Measurements from ENCODE around the gene DRC7.
"Not testable (repeated sequence)": the region's sequence is repeated elsewhere in the genome, so short reads cannot be mapped to it uniquely, and the experiment has no call there.

DRC7 gene

GRCh38 chr16:57735755-57736418 lies 41.3 kb downstream of the DRC7 start, which contains the start of gene KATNB1:
TSS of gene KATNB1 (plus strand) at chr16:57735770. CDS start at chr16:57737244, 1,474 bp downstream.
- peaks cover 6% of the 10 kb centered on the region for H3K9me3 Mint-ChIP-seq
- H3K36me3 Mint-ChIP-seq = peaks cover 18% of the 10 kb centered on the region
- peak within 1 kb of the TSS; percentile 93 for H3K27ac Mint-ChIP-seq
- ATAC-seq = peak; percentile 49
- peaks cover 40% of the 10 kb centered on the region for H3K4me1 Mint-ChIP-seq
- H3K4me3 Mint-ChIP-seq = peak within 1 kb of the TSS; percentile 92
- DNase-seq (ENCODE audit: low spot score in 2 of 2) = no peak

DNA sequence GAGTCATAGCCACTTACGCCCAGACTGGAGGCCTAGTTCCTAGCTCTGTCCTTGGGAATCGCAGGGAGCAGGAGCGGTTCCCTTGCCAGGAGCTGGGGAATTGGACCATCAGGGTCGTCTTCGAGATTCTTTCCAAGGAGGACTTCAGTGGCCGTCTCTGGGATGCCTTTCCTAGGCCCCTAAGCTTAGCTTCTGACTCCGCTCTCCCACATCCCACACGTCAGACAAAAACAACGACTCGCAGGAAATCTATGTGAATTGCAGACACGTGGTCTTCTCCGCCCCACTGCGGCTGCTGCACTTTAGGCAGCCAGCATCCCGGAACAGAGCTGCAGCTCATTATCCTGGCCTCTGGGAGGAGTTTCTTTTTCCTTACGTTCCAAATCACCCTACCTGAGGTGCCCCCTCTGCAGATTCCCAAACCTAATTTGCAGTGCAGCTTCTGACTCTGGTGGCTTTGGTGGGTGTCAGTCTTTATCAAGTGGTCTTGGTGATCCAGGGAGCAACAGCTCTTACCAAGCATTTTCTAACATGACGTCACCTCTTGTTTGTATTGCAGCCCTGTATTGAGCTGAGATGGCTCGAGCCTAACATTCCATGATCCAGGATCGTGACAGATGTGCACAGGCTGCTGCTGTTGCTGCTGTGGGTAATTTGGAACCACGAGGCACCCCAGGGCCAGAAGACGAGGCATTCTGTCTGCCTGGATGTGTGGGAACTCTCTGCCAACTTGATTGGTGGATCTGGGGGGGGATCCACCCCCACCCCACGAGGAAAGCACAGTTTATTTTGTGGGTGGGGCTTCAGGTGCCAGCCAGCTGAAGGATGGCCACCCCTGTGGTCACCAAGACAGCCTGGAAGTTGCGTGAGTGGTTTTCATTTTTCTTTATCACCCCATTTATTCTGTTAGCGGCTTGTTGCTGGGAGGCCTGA lies 42.1 kb downstream of the DRC7 start:
- Mint-ChIP-seq H3K27ac (peak overlapping the region; percentile 93), H3K4me1 (peaks cover 40% of the 10 kb centered on the region), H3K4me3 (peak overlapping the region; percentile 92), H3K36me3 (peaks cover 26% of the 10 kb centered on the region), H3K9me3 (peaks cover 6% of the 10 kb centered on the region)
- ATAC-seq (no peak), DNase-seq (ENCODE audit: low spot score in 2 of 2) (peak in 1 of 2 donors; percentile 62)

- Mint-ChIP-seq H3K4me3 (no peak overlapping the region), H3K4me1 (peaks cover 40% of the 10 kb centered on the region), H3K36me3 (peaks cover 40% of the 10 kb centered on the region), H3K27ac (no peak overlapping the region), H3K9me3 (no peaks in the 10 kb centered on the region)
- DNase-seq (ENCODE audit: low spot score in 2 of 2) (no peak), ATAC-seq (no peak)
These were observed 44.2 kb downstream of the DRC7 start for GRCh38 chr16:57738844-57739243.

GRCh38 chr16:57739756-57740422 lies 45.3 kb downstream of the DRC7 start:
- no peak for ATAC-seq
- peaks cover 40% of the 10 kb centered on the region for H3K36me3 Mint-ChIP-seq
- no peak for DNase-seq (ENCODE audit: low spot score in 2 of 2)
- H3K4me3 Mint-ChIP-seq = no peak overlapping the region
- H3K9me3 Mint-ChIP-seq = no peaks in the 10 kb centered on the region
- H3K27ac Mint-ChIP-seq = no peak overlapping the region
- H3K4me1 Mint-ChIP-seq = peaks cover 38% of the 10 kb centered on the region

DNA sequence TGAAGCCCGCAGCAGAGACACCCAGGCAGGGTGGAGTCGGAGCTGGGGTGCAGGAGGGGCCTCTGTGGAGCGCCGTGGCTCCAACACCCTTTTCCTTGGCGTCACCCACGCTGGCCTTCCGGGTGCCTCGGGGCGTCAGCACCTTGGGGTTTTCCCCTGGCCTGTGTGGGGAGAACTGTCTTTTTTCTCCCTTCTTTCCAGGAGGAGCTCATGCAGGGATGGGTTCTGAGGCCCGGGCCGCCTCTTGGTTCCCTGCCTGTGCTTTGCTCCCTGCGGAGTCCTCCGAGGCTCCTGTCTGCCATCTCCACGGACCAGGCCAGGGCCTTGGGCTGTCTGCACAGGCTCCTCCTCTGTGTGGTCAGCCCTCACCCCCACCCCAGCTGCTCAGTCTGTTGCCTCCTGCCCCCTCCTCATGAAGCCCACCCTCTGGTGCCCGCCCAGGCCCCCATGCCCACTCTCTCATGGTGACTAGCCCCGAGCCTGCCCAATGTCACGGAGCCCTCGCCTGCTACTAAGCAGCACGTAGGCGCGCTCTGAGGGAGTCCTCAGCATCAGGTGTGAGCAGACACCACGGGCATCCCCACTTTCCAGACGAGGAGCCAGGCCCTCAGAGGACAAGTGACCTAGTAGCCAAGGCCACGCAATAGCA lies 45.9 kb downstream of the DRC7 start:
- no peak for DNase-seq (ENCODE audit: low spot score in 2 of 2)

GRCh38 chr16:57741660-57742191 lies 47.1 kb downstream of the DRC7 start:
- H3K27ac Mint-ChIP-seq = no peak overlapping the region
- DNase-seq (ENCODE audit: low spot score in 2 of 2) (no peak), ATAC-seq (no peak)
- H3K4me3 Mint-ChIP-seq = no peak overlapping the region
- H3K36me3 Mint-ChIP-seq = peaks cover 28% of the 10 kb centered on the region
- no peaks in the 10 kb centered on the region for H3K9me3 Mint-ChIP-seq
- H3K4me1 Mint-ChIP-seq = peaks cover 20% of the 10 kb centered on the region

More for the DNA sequence above, 45.9 kb downstream of the DRC7 start:
- Mint-ChIP-seq H3K4me3 (no peak overlapping the region), H3K9me3 (no peaks in the 10 kb centered on the region), H3K27ac (no peak overlapping the region), H3K4me1 (peaks cover 32% of the 10 kb centered on the region), H3K36me3 (peaks cover 34% of the 10 kb centered on the region)
- no peak for ATAC-seq

- H3K9me3 Mint-ChIP-seq = no peaks in the 10 kb centered on the region
- peaks cover 12% of the 10 kb centered on the region for H3K4me1 Mint-ChIP-seq
- no peak overlapping the region for H3K27ac Mint-ChIP-seq
- H3K36me3 Mint-ChIP-seq = peaks cover 28% of the 10 kb centered on the region
- H3K4me3 Mint-ChIP-seq = no peak overlapping the region
- no peak for ATAC-seq
- DNase-seq (ENCODE audit: low spot score in 2 of 2) = no peak
These were observed 47.9 kb downstream of the DRC7 start for GRCh38 chr16:57742543-57742942.

DNA sequence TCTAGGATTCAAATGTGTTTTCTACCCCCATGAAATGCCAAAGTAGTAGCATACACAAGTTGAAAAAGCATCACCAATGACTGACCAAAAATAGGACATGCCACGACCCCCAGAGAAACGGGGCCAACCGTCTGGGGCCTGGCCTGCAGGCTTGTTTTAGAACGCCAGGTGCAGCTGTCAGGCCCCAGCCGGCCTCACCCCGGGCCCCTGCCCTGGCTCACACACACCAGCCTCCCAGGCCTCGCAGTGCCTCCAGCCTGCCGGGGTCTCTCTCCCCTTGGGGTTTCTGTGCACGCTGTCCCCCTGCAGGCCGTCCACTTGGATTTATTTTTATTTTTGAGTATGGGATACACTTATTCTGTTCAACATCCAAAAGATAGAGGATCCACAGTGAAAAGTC lies 48.9 kb downstream of the DRC7 start:
- H3K9me3 Mint-ChIP-seq = no peaks in the 10 kb centered on the region
- peaks cover 5% of the 10 kb centered on the region for H3K4me1 Mint-ChIP-seq
- no peak for DNase-seq (ENCODE audit: low spot score in 2 of 2)
- no peak for ATAC-seq
- H3K36me3 Mint-ChIP-seq = peaks cover 28% of the 10 kb centered on the region
- H3K4me3 Mint-ChIP-seq = no peak overlapping the region
- no peak overlapping the region for H3K27ac Mint-ChIP-seq

- DNase-seq (ENCODE audit: low spot score in 2 of 2) = no peak
- no peak overlapping the region for H3K27ac Mint-ChIP-seq
- no peaks in the 10 kb centered on the region for H3K9me3 Mint-ChIP-seq
- H3K4me1 Mint-ChIP-seq = peaks cover under 1% of the 10 kb centered on the region
- no peak overlapping the region for H3K4me3 Mint-ChIP-seq
- H3K36me3 Mint-ChIP-seq = peaks cover 28% of the 10 kb centered on the region
- ATAC-seq = no peak
These were observed 49.5 kb downstream of the DRC7 start for GRCh38 chr16:57743886-57744641.

DNA sequence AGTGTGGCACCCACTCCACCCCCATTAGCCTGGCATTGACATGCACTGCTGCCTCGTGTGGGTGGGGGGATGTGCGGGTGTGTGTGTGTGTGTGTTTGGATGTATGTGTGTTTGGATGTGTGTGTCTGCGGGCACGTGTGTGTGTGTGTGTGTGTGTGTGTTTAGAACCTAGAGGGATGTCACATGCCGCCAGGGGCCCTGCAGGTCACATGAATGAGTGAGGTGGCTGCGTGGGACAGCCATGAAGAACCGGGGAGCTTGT lies 50.0 kb downstream of the DRC7 start:
- H3K4me3 Mint-ChIP-seq = no peak overlapping the region
- peaks cover 28% of the 10 kb centered on the region for H3K36me3 Mint-ChIP-seq
- peaks cover under 1% of the 10 kb centered on the region for H3K4me1 Mint-ChIP-seq
- no peak overlapping the region for H3K27ac Mint-ChIP-seq
- no peaks in the 10 kb centered on the region for H3K9me3 Mint-ChIP-seq
- DNase-seq (ENCODE audit: low spot score in 2 of 2) = no peak
- no peak for ATAC-seq

GRCh38 chr16:57745768-57746167 lies 51.2 kb downstream of the DRC7 start:
- Mint-ChIP-seq H3K9me3 (no peaks in the 10 kb centered on the region), H3K4me1 (peaks cover 11% of the 10 kb centered on the region), H3K4me3 (no peak overlapping the region), H3K36me3 (peaks cover 32% of the 10 kb centered on the region), H3K27ac (peak overlapping the region; percentile 41)
- DNase-seq (ENCODE audit: low spot score in 2 of 2) (no peak), ATAC-seq (no peak)

DNA sequence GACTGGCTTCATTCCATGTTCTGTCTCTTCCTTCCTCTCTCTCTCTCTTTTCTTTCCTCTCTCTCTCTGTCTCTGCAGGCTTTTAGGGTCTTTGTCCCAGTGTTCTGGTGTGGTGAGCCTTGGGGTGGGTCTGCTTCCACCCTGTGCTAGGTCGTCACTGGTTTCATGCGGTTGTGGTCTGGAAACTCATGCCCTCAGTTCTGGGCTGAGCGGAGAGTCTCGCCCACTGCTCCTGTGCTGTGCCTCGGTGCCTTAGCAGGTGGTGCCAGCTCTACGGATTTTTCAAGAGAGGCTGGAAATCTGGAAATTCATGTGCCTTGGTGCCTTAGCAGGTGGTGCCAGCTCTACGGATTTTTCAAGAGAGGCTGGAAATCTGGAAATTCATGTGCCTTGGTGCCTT lies 51.7 kb downstream of the DRC7 start:
- not testable (repeated sequence) for H3K4me3 Mint-ChIP-seq; DNase-seq (ENCODE audit: low spot score in 2 of 2); H3K9me3 Mint-ChIP-seq; ATAC-seq
- peaks cover 29% of the 10 kb centered on the region for H3K36me3 Mint-ChIP-seq
- H3K27ac Mint-ChIP-seq = peak overlapping the region; percentile 41
- H3K4me1 Mint-ChIP-seq = peaks cover 16% of the 10 kb centered on the region

GRCh38 chr16:57747091-57747490 lies 52.5 kb downstream of the DRC7 start:
- no peak overlapping the region for H3K27ac Mint-ChIP-seq
- ATAC-seq (no peak), DNase-seq (ENCODE audit: low spot score in 2 of 2) (no peak)
- H3K4me1 Mint-ChIP-seq = peaks cover 18% of the 10 kb centered on the region
- H3K36me3 Mint-ChIP-seq = peaks cover 26% of the 10 kb centered on the region
- no peaks in the 10 kb centered on the region for H3K9me3 Mint-ChIP-seq
- H3K4me3 Mint-ChIP-seq = no peak overlapping the region

DNA sequence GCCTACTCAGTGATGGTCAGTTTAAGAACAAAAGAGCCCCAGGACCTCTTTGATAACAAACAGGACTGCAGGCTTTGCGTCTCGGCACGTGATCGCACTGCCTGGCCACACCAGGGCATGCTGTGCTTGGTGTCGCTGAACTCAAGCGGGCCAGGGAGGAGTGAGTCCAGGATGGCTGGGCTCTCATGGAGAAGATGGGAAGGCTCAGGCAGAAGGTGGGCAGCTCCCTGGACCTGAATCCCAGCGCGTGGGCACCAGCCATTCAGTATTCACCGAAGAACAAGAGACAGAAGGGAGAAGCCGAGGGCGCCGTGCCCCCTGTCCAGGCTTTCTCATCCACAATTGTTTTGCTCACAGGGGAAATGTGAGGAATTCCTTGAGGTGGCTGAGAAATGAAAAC lies 52.9 kb downstream of the DRC7 start:
- DNase-seq (ENCODE audit: low spot score in 2 of 2) = no peak
- Mint-ChIP-seq H3K9me3 (no peaks in the 10 kb centered on the region), H3K4me1 (peaks cover 18% of the 10 kb centered on the region), H3K27ac (no peak overlapping the region), H3K4me3 (no peak overlapping the region), H3K36me3 (peaks cover 24% of the 10 kb centered on the region)
- ATAC-seq = no peak
